Measurements from ENCODE around the gene PLCH2. TPM values are rescaled to one million over a fixed set of nuclear protein-coding genes. Genes with fewer than 3 reads are reported as not detected.

PLCH2 gene
- total RNA-seq, 6 experiments from 2014 or later, result 0.37 to 4.6 (median 2.3) TPM

DNA sequence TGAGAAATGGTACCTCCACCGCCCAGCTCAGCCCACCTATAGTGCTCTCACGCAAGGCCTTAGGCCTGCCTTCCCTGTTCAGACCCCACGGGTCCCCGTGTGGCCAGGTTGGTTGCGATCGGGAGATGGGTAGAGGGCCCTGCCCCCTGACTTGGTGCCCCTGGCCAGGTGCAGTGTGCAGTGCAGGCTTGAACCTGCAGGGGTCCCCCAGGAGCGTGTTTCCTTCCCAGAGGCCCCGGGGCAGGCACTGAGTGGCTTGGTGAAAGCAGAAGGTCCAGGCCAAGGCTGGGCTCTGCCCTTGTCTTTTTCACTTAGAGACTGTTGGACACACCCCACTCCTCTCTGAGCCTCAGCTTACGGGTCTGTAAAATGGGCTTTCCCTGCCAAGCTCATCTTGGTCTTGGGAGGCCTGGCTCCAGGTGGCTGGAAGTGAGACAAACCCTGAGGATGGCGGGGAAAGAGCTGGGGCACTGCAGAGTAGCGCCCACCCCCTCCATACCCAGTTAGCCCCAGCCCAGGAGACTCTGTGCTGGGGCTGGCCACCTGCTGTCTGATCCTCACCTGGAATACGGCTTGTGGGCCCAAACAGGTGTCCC is 63.3 kb downstream of the PLCH2 start:
- no peaks in the 10 kb centered on the region for H3K9me3 ChIP-seq
- H3K4me1 ChIP-seq, result no peaks in the 10 kb centered on the region
- intact Hi-C loops (cut with DNase I), result no loop called here
- TF ChIP-seq, protein P1, sequence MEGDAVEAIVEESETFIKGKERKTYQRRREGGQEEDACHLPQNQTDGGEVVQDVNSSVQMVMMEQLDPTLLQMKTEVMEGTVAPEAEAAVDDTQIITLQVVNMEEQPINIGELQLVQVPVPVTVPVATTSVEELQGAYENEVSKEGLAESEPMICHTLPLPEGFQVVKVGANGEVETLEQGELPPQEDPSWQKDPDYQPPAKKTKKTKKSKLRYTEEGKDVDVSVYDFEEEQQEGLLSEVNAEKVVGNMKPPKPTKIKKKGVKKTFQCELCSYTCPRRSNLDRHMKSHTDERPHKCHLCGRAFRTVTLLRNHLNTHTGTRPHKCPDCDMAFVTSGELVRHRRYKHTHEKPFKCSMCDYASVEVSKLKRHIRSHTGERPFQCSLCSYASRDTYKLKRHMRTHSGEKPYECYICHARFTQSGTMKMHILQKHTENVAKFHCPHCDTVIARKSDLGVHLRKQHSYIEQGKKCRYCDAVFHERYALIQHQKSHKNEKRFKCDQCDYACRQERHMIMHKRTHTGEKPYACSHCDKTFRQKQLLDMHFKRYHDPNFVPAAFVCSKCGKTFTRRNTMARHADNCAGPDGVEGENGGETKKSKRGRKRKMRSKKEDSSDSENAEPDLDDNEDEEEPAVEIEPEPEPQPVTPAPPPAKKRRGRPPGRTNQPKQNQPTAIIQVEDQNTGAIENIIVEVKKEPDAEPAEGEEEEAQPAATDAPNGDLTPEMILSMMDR (IDR thresholded peaks at IDR 0.05), result peak in 2 of 4 donors; percentile 8 to 13
- no peak for TF ChIP-seq POLR2A (IDR thresholded peaks at IDR 0.05)
- H3K36me3 ChIP-seq, result no peaks in the 10 kb centered on the region
- WGBS (ENCODE audit: insufficient coverage, low coverage, low lambda C conversion rate, missing lambda C conversion rate), result 86% methylated on average over 5 of the region's 12 CpGs
- no peak overlapping the region for H3K27ac ChIP-seq
- ATAC-seq (peak in 2 of 4 donors; percentile 7 to 14), DNase-seq (no peak)
- H3K4me3 ChIP-seq, result no peak overlapping the region
- H3K27me3 ChIP-seq, result no peaks in the 10 kb centered on the region

DNA sequence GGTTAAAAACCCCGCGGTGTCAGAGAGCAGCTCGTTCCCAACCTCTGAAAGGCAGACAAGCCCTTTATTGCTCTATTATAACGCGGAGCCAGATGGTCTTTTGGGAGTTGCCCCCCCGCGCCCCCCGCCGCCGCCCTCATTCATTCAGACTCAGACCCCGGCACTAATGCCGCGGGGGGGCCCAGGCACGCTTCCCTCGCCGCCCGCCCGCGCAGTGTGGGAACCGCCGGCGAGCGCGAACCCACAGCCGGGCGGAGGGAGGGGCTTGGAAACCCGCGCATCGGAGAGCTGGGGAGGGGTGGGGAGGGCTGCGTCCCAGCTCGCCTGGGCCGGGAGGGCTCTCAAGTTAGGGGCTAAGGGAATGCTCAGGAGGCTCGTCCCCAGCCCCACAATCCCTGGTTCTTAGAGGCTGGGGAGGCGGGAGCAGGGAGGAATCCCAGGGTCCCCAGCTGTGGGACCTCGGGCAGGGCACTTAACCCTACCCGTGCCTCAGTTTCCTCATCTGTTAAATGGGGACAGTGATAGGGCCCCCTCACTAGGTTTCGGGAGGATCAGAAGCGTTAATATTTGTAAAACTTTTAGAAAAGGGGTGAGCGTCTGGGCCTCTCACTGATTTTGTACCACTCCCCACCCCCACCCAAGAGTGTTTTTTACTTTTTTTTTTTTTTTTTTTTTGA is 64.9 kb downstream of the PLCH2 start:
- no peaks in the 10 kb centered on the region for H3K9me3 ChIP-seq
- ATAC-seq (no peak), DNase-seq (no peak)
- no peak for TF ChIP-seq POLR2A (IDR thresholded peaks at IDR 0.05)
- TF ChIP-seq, protein P1 (IDR thresholded peaks at IDR 0.05), result no peak
- H3K36me3 ChIP-seq, result no peaks in the 10 kb centered on the region
- 42% methylated on average over 5 of the region's 39 CpGs for WGBS (ENCODE audit: insufficient coverage, low coverage, low lambda C conversion rate, missing lambda C conversion rate)
- no peaks in the 10 kb centered on the region for H3K27me3 ChIP-seq
- no peak overlapping the region for H3K4me3 ChIP-seq
- intact Hi-C loops (cut with DNase I), result no loop called here
- H3K4me1 ChIP-seq, result no peaks in the 10 kb centered on the region
- H3K27ac ChIP-seq, result no peak overlapping the region

DNA sequence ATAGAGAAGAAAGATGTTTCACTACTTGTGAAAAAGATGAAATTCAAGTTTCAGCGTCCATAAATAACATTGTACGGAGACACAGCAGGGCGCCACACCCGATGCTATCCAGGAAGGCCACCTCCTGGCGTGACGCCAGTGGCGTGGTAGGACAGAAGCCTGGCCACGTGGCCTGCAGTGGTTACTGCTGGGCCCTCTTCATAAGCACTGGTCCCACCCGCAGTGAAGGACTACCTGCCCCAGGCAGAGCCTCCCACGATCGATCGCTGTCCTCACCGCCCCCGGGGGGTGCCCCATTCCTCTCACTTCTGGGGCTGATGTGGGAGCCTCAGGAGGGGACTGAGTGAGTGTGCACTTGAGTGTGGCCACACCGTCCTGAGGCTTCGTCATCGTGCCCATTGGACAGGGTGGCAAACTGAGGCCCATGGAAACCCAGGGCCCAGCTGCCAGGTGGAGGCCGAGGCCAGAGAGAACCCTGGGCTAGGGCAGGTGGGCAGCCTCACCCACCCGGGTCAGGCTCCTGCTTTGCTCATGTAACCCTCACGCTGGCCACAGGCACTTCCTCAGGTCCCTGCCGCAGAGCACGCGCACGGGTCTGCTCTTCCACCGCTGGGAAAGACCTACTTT is 65.6 kb downstream of the PLCH2 start:
- H3K27me3 ChIP-seq, result no peaks in the 10 kb centered on the region
- no peaks in the 10 kb centered on the region for H3K36me3 ChIP-seq
- intact Hi-C loops (cut with DNase I), result no loop called here
- H3K27ac ChIP-seq, result no peak overlapping the region
- H3K4me3 ChIP-seq, result no peak overlapping the region
- 33% methylated on average over 3 of the region's 25 CpGs for WGBS (ENCODE audit: insufficient coverage, low coverage, low lambda C conversion rate, missing lambda C conversion rate)
- H3K9me3 ChIP-seq, result no peaks in the 10 kb centered on the region
- H3K4me1 ChIP-seq, result peaks cover 0 to 4% (median 0%) of the 10 kb centered on the region in 4 donors
- ATAC-seq, result no peak
- no peak for DNase-seq
- TF ChIP-seq, protein P1 (IDR thresholded peaks at IDR 0.05), result no peak
- no peak for TF ChIP-seq POLR2A (IDR thresholded peaks at IDR 0.05)

DNA sequence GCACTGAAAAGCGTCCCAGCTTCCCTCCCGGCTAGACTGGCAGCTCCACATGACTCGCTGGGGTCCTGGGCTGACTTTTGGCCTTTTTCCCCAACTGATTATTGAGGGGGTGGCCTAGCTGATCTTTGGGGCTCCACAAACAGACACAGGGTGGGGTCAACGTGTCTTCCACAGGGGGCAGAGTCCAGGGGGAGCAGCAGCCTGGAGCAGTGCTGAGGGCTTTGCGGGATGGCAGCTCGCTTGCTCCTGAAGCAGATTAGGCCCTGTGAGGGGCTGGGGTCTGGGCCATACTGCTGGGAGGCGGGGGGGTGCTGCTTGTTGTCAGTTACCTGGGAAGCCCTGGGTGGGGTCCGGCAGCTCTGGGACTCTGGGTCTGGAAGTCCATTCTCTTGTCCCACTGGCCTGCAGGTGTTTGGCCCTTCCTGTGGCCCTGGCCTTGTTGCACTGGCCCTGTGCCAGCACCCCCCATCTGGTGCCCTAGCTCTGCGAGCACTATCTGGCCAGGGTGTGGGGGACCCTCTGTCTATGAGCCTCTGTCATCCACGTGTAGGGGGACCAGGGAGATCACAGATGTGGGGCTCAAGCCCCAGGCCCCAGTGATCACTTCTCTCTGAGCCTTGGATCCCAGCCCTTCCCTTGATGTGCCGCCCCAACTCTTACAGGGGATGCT is 66.3 kb downstream of the PLCH2 start:
- TF ChIP-seq, protein P1 (IDR thresholded peaks at IDR 0.05), result no peak
- no peak for TF ChIP-seq POLR2A (IDR thresholded peaks at IDR 0.05)
- peaks cover 0 to 11% (median 2%) of the 10 kb centered on the region in 4 donors for H3K4me1 ChIP-seq
- H3K9me3 ChIP-seq, result no peaks in the 10 kb centered on the region
- no peak overlapping the region for H3K27ac ChIP-seq
- DNase-seq (no peak), ATAC-seq (no peak)
- H3K27me3 ChIP-seq, result no peaks in the 10 kb centered on the region
- 73% methylated on average over 3 of the region's 11 CpGs for WGBS (ENCODE audit: insufficient coverage, low coverage, low lambda C conversion rate, missing lambda C conversion rate)
- H3K4me3 ChIP-seq, result no peak overlapping the region
- intact Hi-C loops (cut with DNase I), result no loop called here
- no peaks in the 10 kb centered on the region for H3K36me3 ChIP-seq

Data from right lobe of liver (tissue), 6 donors.